HG02763 (cell line): ENCODE data around the gene SSH2.

Experiments
- ATAC-seq: cut with Tn5 transposase; IDR thresholded peaks from one replicate; pipeline ENCODE4 v1.9.1; 2021; ENCODE audit warnings: mild to moderate bottlenecking, moderate library complexity; ENCODE audit not compliant: unreplicated experiment

The SSH2 gene

DNA sequence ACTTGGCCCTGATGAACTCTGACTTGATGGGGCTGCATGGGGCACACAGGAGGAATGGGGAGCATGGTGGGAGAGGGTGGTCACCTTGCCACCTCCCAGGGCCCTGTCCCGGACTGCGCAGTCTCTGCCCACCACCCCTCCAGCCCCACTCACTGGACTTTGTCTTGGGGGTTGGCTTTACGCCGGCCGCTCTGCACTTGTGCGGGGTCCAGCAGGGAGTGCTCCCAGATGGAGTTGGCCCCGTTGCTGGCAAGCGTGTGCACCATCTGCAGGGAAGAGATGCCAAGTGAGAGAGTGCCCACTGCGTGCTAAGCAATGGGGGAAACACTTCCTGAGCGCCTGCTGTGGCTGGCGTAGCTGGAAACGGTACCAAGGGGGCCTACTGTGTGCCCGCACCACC lies 347.3 kb downstream of the SSH2 start:
- no peak for ATAC-seq

DNA sequence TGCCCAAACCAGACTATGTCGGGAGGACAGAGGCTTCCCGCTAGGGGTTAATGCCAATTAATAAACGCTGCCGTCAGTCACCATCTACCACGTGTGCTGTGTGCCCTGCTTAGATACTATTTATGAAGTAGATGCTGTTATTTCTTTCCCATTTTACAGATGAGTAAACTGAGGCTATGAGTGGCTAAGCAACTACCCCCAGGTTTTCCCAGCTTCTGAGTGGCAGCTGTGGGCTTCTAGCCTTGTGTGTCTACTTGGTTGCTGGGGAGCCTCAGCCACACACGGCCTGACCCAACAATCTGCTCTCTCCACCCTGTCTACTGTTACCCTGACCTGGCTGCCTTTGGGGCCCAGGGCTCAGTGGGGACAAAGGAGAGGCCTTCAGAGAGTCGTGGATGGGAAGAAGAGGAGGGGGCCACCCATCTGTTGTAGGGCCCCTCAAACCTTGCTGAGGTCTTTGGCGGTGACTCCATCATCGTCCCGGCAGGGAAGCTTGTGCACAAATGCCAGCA lies 347.7 kb downstream of the SSH2 start:
- no peak for ATAC-seq

DNA sequence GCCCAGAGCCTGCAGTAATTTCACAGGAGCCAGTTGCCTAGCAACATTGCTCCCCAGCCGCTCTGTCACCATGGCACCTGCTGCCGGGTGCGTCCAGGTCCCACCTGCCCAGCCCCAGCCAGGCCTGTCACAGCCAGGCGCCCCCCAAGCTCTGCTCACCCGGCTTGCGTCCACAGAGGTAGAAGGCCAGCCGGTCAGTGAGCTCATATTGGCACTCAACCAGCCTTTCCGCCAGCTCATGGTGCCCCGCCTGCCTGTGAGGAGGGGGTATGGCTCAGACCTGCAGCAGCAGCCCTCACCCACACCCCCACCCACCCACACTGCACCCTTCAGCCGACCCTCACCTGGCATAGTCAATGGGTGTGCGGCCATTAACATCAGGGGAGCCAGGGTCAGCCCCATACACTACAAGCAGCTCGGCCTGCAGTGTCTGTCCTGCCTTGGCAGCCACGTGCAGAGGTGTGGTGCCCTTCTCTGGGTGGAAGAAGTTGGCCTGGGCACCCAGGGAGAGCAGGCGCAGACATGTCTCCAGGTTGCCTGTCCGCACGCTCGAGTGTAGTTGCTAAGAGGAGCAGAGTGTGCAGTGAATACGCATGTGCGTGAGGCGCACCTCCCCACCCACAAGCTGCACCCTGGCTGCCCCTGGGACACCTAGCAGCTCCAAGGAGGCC lies 348.3 kb downstream of the SSH2 start:
- ATAC-seq = no peak

DNA sequence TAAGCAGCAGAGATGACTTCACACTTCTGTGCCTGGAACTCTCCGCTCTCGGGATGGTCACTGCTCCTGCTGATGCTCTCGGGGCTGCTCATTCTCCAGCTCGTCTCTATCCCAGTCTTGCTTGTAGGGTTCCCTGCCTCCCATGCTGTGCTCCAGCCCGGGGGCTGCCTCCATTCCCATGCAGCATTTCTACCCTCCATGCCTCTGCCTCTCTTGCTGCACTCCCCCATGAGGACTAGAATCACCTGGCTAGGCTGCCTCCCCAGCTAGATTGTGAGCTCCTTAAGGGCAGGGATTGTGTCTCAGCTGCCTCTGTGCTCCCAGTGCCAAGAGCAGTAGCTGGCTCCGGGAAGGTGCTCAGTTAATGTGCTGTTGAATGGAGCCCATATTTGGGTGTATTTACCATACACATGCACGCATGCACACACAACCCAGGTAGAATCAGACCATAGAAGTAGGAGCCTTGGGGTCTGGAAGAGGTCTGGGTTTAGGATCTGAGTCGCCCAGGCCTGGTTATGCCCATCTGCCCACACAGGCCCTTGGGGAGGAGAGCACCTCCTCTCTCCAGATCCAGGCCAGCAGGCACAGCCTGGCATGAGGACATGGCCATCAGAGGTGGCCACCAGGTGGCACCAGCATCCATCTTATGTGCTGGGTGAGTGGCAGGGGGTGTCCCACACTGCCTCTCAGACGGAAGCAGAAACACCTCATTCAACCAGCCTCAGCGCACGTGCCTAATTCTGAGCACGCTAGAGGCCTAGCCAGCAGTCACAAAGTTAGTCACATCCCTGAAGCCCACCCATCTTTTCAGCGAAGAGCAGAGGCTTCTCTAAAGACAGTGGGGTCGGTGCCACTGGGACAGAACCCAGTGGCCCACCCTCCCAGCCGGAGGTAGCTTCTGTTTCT lies 349.9 kb downstream of the SSH2 start:
- ATAC-seq = peak; percentile 62

DNA sequence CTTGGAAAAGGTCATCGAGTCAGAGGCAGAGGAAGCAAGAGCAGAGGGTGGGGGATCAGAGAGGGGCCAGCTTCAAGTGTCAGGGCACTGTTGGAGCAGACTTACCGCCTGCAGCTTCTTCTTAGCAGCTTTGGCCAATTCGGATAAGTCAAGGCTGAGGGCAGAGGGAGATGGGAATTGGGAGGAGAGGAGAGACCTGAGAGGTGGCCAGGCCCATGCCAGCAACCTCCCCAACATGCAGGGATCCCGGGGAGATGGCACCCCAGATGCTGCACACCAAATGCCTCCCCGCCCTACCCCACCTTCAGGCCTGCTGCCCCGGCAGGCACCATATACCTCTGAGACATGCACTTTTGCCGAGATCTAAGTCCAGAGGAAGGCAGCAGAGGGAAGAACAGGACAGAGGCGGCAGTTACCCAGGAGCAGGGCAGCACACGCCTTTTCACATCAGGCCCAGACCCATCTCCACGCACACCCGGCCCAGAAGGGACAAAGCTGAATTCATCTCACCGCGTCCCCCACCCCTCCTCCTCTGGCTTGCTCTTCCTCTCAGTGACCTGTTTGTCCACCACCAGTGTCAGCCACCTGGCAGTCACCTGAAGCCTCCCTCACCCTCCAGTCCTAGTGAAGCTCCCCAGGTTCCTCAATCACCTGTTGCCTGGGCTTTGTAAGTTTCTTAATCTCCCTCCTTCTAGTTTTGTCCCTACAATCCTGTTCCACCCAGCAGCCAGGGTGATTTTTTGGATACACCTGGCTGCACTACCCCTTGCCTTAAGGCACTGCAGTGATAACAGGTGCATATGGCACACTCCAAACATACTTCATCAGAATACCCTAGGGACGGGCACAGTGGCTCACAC lies 351.2 kb downstream of the SSH2 start:
- no peak for ATAC-seq

DNA sequence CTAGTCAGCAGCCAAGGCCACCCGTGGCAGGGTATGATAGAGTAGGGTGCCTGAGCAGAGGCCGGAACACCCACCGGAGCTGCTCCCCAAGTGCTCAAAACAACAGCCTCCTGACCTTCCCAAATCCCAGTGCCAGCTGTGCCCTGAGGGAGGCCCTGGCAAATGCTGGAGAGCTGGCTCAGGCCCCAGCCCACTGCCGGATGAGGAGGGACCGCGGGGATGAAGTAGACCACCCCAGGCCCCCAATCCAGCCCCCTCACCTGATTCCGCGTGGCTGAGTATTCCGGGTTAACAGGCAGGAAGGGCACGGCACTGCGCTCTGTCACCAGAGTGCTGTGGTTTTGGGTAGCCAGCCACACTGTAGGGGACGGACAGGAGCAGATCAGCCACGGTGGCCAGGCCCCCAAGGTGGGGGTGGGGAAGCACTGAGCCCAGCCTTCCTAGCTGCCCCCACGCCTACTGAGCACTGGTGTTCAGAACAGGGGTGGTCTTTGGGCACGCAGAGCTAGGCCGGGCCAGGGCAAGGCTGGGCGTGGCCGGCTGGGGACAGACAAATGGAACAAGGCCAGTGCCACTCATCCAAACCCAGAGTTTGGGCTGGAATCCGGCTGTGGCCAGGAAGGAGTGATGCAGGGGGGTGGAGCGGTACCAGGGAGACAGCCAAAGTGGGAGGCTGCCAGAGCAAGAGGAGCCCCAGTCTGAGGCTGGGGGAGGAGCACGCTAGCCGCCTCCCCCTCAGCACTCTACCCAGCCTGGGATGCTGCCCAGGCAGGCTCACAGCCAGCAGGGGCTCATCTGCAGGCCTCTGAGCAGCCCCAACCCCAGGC lies 352.4 kb downstream of the SSH2 start:
- ATAC-seq = no peak

DNA sequence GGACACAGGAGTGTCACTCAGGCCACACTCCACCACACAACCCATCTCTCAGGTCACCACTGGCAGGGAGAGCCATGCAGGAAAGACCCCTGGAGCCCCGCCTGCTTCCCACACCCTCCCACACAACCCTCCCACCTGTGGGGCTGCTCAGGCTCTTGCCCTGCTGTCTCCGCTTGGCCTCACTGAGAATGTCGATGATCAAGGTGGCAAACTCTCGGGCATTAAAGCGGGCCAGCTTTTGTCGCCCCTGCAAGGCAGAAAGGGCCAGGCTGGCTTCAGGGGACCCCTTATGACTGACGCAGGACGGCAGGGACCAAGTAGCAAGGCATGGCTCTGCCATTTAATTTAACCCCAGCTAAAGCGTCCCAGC lies 353.0 kb downstream of the SSH2 start:
- ATAC-seq = no peak

DNA sequence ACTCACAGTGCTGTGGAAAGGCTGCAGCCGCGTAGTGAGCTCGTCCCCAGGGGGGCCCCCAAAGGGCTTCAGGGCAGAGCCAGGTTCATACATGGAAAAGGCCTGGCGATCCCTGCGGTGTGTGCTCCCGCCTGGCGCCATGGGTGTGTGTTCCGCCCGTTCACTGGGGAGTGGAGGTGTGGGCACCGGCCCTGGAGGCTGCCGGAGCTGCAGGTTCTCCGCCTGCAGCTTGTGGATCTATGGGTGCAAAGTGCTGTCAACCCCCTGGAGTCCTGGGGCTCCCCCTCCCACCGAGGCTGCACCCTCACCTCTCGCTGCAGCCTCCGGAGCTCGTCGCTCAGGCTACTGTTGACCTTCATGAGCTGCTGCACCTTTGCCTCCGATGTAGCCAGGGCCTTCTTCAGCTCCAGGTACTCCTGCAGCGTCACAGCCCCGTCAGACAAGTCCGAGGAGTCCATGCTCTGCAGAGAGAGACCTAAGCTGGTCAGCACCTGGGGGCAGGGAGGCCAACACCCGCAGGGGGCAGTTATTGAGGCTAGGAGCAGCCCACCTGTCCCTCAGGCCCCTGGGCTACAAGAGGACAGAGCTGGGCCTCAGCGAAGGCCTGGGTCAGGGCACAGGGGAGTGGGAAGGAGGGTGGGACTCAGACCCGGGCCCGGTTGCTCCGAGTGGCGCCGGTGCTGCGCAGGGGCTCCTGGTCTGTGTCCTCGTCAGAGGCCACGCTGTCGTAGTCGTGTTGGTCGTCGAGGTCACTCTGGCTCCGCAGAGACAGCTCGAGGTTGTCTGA lies 353.6 kb downstream of the SSH2 start:
- ATAC-seq = no peak
